Prostate gland (tissue), 2 donors: ENCODE data around the gene AFF3. TPM values are rescaled to one million over a fixed set of nuclear protein-coding genes. Genes with fewer than 3 reads are reported as not detected.

ENCODE experiments used
- DNase-seq: peaks from one replicate; pipeline ENCODE4 v3.0.0-alpha.2; 2019; ENCODE audit warnings: low spot score
- H3K27ac ChIP-seq, 2 donors: fragments of 200-600 bp; sonication (generic); 2 replicates each; pipeline ENCODE4 v1.5.1; 2017 to 2019
- H3K27me3 ChIP-seq: fragments of 200-600 bp; sonication (generic); replicated peaks from 2 replicates; pipeline ENCODE4 v1.5.1; 2019; ENCODE audit not compliant: insufficient read depth
- H3K36me3 ChIP-seq, 2 donors: fragments of 200-600 bp; sonication (generic); 1 replicate in 1 of 2; 2 replicates in 1 of 2; pipeline versions ENCODE4 v1.5.1 to v1.8.1; 2017 to 2019
- H3K4me1 ChIP-seq: fragments of 200-600 bp; sonication (generic); replicated peaks from 2 replicates; pipeline ENCODE4 v1.5.1; 2019
- H3K4me3 ChIP-seq, 2 donors: fragments of 200-600 bp; sonication (generic); 2 replicates each; pipeline ENCODE4 v1.5.1; 2017 to 2019
- H3K9me3 ChIP-seq: fragments of 200-600 bp; sonication (generic); 2 replicates; pipeline ENCODE4 v1.5.1; 2017
- CTCF ChIP-seq, 4 experiments: fragments of 200-600 bp in 2 of 4; fragments of 450-650 bp in 2 of 4; sonication (generic) in 2 of 4; IDR thresholded peaks; 1 replicate in 3 of 4; 2 replicates in 1 of 4; pipeline ENCODE4 v1.5.1; 2016 to 2019; ENCODE audit warnings: antibody characterized with exemption in 4 of 4, mild to moderate bottlenecking in 2 of 4, moderate library complexity in 2 of 4
- POLR2A ChIP-seq: fragments of 450-650 bp; IDR thresholded peaks from one replicate; pipeline ENCODE4 v1.6.1; 2016; ENCODE audit warnings: antibody characterized with exemption, mild to moderate bottlenecking
- POLR2AphosphoS5 ChIP-seq: sonication (generic); formaldehyde crosslinking; IDR thresholded peaks from one replicate; pipeline ENCODE4 v1.6.1; 2017; ENCODE audit warnings: antibody characterized with exemption
- WGBS: methylation state at CpG from one replicate; pipeline ENCODE4 v1.1.5; 2018; 5-methylcytosine and 5-hydroxymethylcytosine counted together
- intact Hi-C: fragments of 100-400 bp; cut with DNase I; formaldehyde crosslinking; loops from one replicate; pipeline ENCODE4 v1.14.2; 2022
- total RNA-seq, 2 donors: library from RNA; depleted of rRNA; stranded (reverse); fragments of >200 nt; gene quantifications; one replicate each; pipeline ENCODE4 v1.1.0, GENCODE V29; 2016

AFF3 gene
- total RNA-seq, 2 donors from 2014 or later: 74.4 to 113 TPM

- no peak for DNase-seq
- no peaks in the 10 kb centered on the region for H3K9me3 ChIP-seq
- no peak overlapping the region for H3K27ac ChIP-seq
- no peaks in the 10 kb centered on the region for H3K27me3 ChIP-seq
- intact Hi-C loops: no loop called here
- H3K36me3 ChIP-seq: no peaks in the 10 kb centered on the region
- WGBS: 70% methylated on average over 5 of the region's 5 CpGs
- H3K4me3 ChIP-seq: no peak overlapping the region
- no peak for TF ChIP-seq POLR2AphosphoS5
- TF ChIP-seq CTCF (IDR thresholded peaks at IDR 0.05): no peak
- TF ChIP-seq POLR2A: no peak
- H3K4me1 ChIP-seq: no peaks in the 10 kb centered on the region
Measured at GRCh38 chr2:100130595-100131391, 11.6 kb downstream of the AFF3 start.

DNA sequence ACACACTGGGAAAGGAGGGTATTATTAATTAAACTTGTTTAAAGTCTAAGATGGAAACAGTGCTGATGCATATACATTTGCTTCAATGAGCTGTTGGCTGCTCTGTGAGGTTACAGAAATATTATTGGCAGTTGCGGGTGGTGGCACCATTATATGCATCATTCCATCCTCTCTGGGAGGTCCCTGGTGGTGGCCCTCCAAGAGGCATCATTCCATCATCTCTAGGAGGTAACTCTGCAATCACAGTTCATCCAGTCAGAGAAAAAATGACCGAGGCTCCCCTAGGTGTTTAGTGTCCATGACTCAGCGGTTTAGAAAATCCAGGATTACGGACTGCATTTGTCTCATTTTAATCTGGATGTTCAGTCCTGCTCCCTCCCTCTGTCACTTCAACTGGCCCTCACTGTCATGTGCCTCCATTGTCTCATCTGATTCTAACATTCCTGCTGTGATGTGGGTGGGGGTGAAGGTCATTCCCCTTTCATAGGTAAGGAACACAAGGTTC, 15.4 kb downstream of the AFF3 start:
- H3K36me3 ChIP-seq: no peaks in the 10 kb centered on the region
- no peak overlapping the region for H3K27ac ChIP-seq
- intact Hi-C loops: no loop called here
- DNase-seq: no peak
- no peaks in the 10 kb centered on the region for H3K9me3 ChIP-seq
- 86% methylated on average over 4 of the region's 4 CpGs for WGBS
- no peaks in the 10 kb centered on the region for H3K27me3 ChIP-seq
- H3K4me1 ChIP-seq: no peaks in the 10 kb centered on the region
- TF ChIP-seq CTCF (IDR thresholded peaks at IDR 0.05) (no peak), POLR2A (no peak), POLR2AphosphoS5 (no peak)
- H3K4me3 ChIP-seq: no peak overlapping the region

GRCh38 chr2:100126201-100126600, 16.2 kb downstream of the AFF3 start:
- DNase-seq: peak; percentile 29
- no peaks in the 10 kb centered on the region for H3K36me3 ChIP-seq
- intact Hi-C loops: no loop called here
- TF ChIP-seq POLR2AphosphoS5: peak; percentile 49
- no peak for TF ChIP-seq CTCF (IDR thresholded peaks at IDR 0.05)
- no peaks in the 10 kb centered on the region for H3K9me3 ChIP-seq
- H3K4me1 ChIP-seq: no peaks in the 10 kb centered on the region
- H3K27ac ChIP-seq: no peak overlapping the region
- WGBS: 36% methylated on average over 8 of the region's 8 CpGs
- H3K27me3 ChIP-seq: no peaks in the 10 kb centered on the region
- no peak overlapping the region for H3K4me3 ChIP-seq

DNA sequence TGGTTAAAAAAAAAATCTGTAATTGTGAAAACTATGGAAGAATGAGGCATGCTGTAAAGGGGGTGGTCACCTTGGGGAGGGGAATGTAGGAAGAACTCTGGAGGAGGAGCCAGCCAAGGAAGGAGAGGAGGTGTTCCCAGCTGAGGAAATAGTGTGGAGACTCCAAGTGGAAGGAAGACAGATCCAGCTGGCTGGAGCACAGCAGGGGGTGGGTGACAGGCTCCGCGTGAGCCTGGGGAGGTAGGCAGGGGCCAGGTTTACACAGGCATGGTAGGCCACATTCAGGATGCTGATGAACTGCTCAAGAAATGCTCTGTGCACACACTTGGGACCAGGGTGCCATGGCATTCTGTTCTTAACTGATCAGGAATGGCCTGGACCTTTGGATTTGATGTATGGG, 16.8 kb downstream of the AFF3 start:
- no peaks in the 10 kb centered on the region for H3K9me3 ChIP-seq
- H3K36me3 ChIP-seq: no peaks in the 10 kb centered on the region
- H3K27ac ChIP-seq: no peak overlapping the region
- no peak for DNase-seq
- 53% methylated on average over 2 of the region's 2 CpGs for WGBS
- no peak overlapping the region for H3K4me3 ChIP-seq
- intact Hi-C loops: no loop called here
- H3K27me3 ChIP-seq: no peaks in the 10 kb centered on the region
- TF ChIP-seq CTCF (IDR thresholded peaks at IDR 0.05) (no peak), POLR2A (no peak)
- no peaks in the 10 kb centered on the region for H3K4me1 ChIP-seq

DNA sequence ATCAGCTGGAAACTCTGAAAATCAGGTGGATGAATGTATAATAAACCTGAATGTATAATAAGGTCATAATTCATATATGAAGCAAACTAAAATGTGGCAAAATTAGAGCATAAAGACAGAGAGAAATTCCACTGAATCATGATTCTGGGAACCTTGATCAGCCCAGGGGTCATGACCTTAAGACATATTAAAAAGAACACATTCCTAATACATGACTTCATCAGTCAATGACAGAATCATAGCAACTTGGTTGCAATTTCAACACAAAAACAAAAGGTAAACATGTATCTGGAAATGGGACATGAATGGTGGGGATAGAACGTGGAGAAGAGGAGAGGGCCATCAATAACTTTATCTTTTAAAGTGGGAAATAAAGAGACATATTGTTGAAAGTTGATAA, 17.6 kb downstream of the AFF3 start:
- DNase-seq: no peak
- Histone ChIP-seq H3K27me3 (no peaks in the 10 kb centered on the region), H3K27ac (no peak overlapping the region), H3K4me3 (no peak overlapping the region), H3K36me3 (no peaks in the 10 kb centered on the region), H3K4me1 (no peaks in the 10 kb centered on the region), H3K9me3 (no peaks in the 10 kb centered on the region)
- intact Hi-C loops: no loop called here
- WGBS: 81% methylated on average over 1 of the region's 1 CpG
- TF ChIP-seq POLR2A: no peak
- no peak for TF ChIP-seq CTCF (IDR thresholded peaks at IDR 0.05)
- TF ChIP-seq POLR2AphosphoS5: no peak
